Endodermal cell (in vitro differentiated cells): ENCODE measurements around the gene RLN1. TPM values are rescaled to one million over a fixed set of nuclear protein-coding genes. Genes with fewer than 3 reads are reported as not detected.

Source experiments
- DNase-seq: peaks from one replicate; pipeline ENCODE4 v3.0.0-alpha.2; 2017
- H3K27ac ChIP-seq: 2 replicates; pipeline ENCODE4 v1.5.1; 2013; ENCODE audit warnings: mild to moderate bottlenecking, low read depth, low read length, moderate library complexity
- H3K27me3 ChIP-seq: 2 replicates; pipeline ENCODE4 v1.6.1; 2013; ENCODE audit warnings: mild to moderate bottlenecking, low read length, moderate library complexity; ENCODE audit not compliant: insufficient read depth, control insufficient read depth, poor library complexity, severe bottlenecking
- H3K36me3 ChIP-seq: 2 replicates; pipeline ENCODE4 v1.7.0; 2013; ENCODE audit warnings: mild to moderate bottlenecking, low read length, moderate library complexity; ENCODE audit not compliant: control insufficient read depth, insufficient read depth
- H3K4me1 ChIP-seq: one replicate; pipeline ENCODE4 v1.7.0; 2013; ENCODE audit warnings: low read length; ENCODE audit not compliant: control insufficient read depth, insufficient read depth
- H3K4me3 ChIP-seq: 2 replicates; pipeline ENCODE4 v1.5.1; 2013; ENCODE audit warnings: mild to moderate bottlenecking, low read length, moderate library complexity
- H3K9ac ChIP-seq: 2 replicates; pipeline ENCODE4 v1.6.1; 2013; ENCODE audit warnings: mild to moderate bottlenecking, low read length, moderate library complexity; ENCODE audit not compliant: poor library complexity, severe bottlenecking; ENCODE audit errors: extremely low read depth
- H3K9me3 ChIP-seq: 2 replicates; pipeline ENCODE4 v1.6.1; 2013; ENCODE audit warnings: mild to moderate bottlenecking, low read length, moderate library complexity; ENCODE audit not compliant: control insufficient read depth
- H3K27ac Mint-ChIP-seq: 2 replicates; pipeline ENCODE4 v1.8.0; 2020; ENCODE audit warnings: mixed read lengths
- H3K27me3 Mint-ChIP-seq: 2 replicates; pipeline ENCODE4 v1.8.0; 2021; ENCODE audit warnings: mild to moderate bottlenecking, mixed read lengths; ENCODE audit not compliant: insufficient read depth
- H3K36me3 Mint-ChIP-seq: 2 replicates; pipeline ENCODE4 v1.8.0; 2020; ENCODE audit warnings: low read depth, mixed read lengths
- H3K4me1 Mint-ChIP-seq: 2 replicates; pipeline ENCODE4 v1.8.0; 2020; ENCODE audit warnings: mixed read lengths
- H3K4me3 Mint-ChIP-seq: 2 replicates; pipeline ENCODE4 v1.8.0; 2020; ENCODE audit warnings: mild to moderate bottlenecking, moderate library complexity, mixed read lengths
- H3K9me3 Mint-ChIP-seq: 2 replicates; pipeline ENCODE4 v1.8.0; 2020; ENCODE audit warnings: mild to moderate bottlenecking, mixed read lengths
- WGBS, 2 experiments: methylation state at CpG; one replicate each; pipeline versions ENCODE4 v1.1.5 to v1.1.7; 2013; ENCODE audit warnings: missing lambda C conversion rate in 2 of 2, mixed read lengths in 1 of 2; ENCODE audit not compliant: insufficient coverage in 1 of 2, insufficient read length in 1 of 2; 5-methylcytosine and 5-hydroxymethylcytosine counted together
- total RNA-seq, 2 donors: library from RNA; stranded (reverse); fragmentation: NEBNext Ultra II Directional in 1 of 2; extraction: Animal tissue kit (Norgen Biotek cat#: 25700) in 1 of 2; gene quantifications; 2 replicates in 1 of 2; 3 replicates in 1 of 2; pipeline ENCODE4 v1.2.1, GENCODE V29; 2021
- TF ChIP-seq, protein P1 (sequence below): fragments of 200-600 bp; sonication (generic); conservative IDR thresholded peaks from 2 replicates; pipeline ENCODE4 v1.5.0; 2021; ENCODE audit warnings: antibody characterized with exemption, mild to moderate bottlenecking

RLN1 gene
- total RNA-seq, 2 donors from 2014 or later = 0.97 to 0.99 TPM

DNA sequence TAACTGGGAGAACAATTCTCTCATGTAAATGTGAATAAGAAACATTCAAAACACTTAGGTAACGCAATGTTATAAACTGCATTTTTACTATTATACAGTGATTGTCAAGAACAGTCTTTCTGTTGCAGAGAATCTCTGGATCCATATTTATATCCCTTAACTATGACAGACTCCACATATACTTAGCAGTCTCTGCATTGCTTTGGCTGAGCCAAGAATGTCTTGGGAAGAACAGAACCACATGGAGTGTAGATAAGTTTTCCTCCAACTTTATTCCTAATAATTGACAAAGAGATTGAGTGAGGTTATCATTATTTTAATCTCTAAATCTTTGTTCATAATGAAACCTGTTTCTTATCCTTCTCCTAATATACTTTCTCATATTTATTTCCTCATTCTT, 15.6 kb upstream of the RLN1 start:
- Mint-ChIP-seq H3K36me3 (no peaks in the 10 kb centered on the region), H3K27ac (no peak overlapping the region), H3K9me3 (no peaks in the 10 kb centered on the region), H3K4me3 (no peak overlapping the region), H3K4me1 (peaks cover 4% of the 10 kb centered on the region), H3K27me3 (no peaks in the 10 kb centered on the region)
- no peaks in the 10 kb centered on the region for H3K36me3 ChIP-seq
- no peak overlapping the region for H3K9ac ChIP-seq
- no peak for DNase-seq
- H3K9me3 ChIP-seq = no peaks in the 10 kb centered on the region
- no peak overlapping the region for H3K4me3 ChIP-seq
- no peak overlapping the region for H3K27ac ChIP-seq
- H3K4me1 ChIP-seq = peaks cover 4% of the 10 kb centered on the region
- H3K27me3 ChIP-seq = no peaks in the 10 kb centered on the region
- 78% methylated on average over 1 of the region's 1 CpG; no CpG with 5 or more reads in 1 of the 2 experiments for WGBS, 2 experiments
- TF ChIP-seq, protein P1, sequence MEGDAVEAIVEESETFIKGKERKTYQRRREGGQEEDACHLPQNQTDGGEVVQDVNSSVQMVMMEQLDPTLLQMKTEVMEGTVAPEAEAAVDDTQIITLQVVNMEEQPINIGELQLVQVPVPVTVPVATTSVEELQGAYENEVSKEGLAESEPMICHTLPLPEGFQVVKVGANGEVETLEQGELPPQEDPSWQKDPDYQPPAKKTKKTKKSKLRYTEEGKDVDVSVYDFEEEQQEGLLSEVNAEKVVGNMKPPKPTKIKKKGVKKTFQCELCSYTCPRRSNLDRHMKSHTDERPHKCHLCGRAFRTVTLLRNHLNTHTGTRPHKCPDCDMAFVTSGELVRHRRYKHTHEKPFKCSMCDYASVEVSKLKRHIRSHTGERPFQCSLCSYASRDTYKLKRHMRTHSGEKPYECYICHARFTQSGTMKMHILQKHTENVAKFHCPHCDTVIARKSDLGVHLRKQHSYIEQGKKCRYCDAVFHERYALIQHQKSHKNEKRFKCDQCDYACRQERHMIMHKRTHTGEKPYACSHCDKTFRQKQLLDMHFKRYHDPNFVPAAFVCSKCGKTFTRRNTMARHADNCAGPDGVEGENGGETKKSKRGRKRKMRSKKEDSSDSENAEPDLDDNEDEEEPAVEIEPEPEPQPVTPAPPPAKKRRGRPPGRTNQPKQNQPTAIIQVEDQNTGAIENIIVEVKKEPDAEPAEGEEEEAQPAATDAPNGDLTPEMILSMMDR = no peak

- H3K4me1 ChIP-seq = peaks cover 4% of the 10 kb centered on the region
- Mint-ChIP-seq H3K27me3 (no peaks in the 10 kb centered on the region), H3K4me1 (peaks cover 4% of the 10 kb centered on the region), H3K9me3 (no peaks in the 10 kb centered on the region), H3K4me3 (no peak overlapping the region), H3K27ac (no peak overlapping the region), H3K36me3 (no peaks in the 10 kb centered on the region)
- no peak overlapping the region for H3K4me3 ChIP-seq
- TF ChIP-seq, protein P1 = no peak
- H3K36me3 ChIP-seq = no peaks in the 10 kb centered on the region
- H3K9ac ChIP-seq = no peak overlapping the region
- no peak overlapping the region for H3K27ac ChIP-seq
- no peaks in the 10 kb centered on the region for H3K9me3 ChIP-seq
- DNase-seq = no peak
- WGBS, 2 experiments = 90 to 100% methylated on average over 2 of the region's 2 CpGs
- no peaks in the 10 kb centered on the region for H3K27me3 ChIP-seq
These were observed 14.5 kb upstream of the RLN1 start for GRCh38 chr9:5354184-5354583.

DNA sequence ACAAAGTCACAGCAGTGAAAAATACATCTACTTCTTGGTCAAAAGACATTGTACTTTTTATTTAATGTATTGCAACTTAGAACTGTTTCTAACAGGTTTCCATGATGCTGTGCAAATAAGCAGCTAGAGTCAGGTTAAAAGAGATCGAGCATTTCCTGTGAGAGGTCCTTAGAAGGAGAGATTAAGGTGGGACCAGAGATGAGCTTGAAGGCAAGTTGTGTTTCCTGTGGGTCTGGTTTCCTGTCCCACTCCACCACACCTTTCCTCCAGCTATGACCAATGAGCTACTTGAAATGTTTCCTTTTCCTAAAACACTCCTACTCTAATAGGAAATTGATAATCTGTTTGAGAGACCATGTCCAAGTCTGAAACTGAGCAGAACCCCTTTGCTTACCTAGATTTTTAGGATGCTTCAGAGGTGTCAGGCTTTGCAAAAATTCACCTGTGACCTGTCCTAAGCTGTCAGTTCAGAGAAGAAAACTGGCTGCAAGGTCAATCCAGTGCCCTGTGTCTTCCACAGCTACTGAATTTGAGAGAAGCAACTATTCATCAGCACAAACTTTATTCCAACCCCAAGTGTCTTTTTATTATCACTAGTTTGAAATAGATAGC, 13.1 kb upstream of the RLN1 start:
- Histone ChIP-seq H3K9me3 (no peaks in the 10 kb centered on the region), H3K4me1 (peaks cover 4% of the 10 kb centered on the region), H3K27ac (no peak overlapping the region), H3K9ac (no peak overlapping the region), H3K27me3 (no peaks in the 10 kb centered on the region), H3K36me3 (no peaks in the 10 kb centered on the region), H3K4me3 (no peak overlapping the region)
- Mint-ChIP-seq H3K4me1 (peaks cover 4% of the 10 kb centered on the region), H3K4me3 (no peak overlapping the region), H3K36me3 (no peaks in the 10 kb centered on the region), H3K27ac (no peak overlapping the region), H3K27me3 (no peaks in the 10 kb centered on the region), H3K9me3 (no peaks in the 10 kb centered on the region)
- no peak for DNase-seq
- WGBS, 2 experiments = 89% methylated on average over 1 of the region's 1 CpG; no CpG with 5 or more reads in 1 of the 2 experiments
- TF ChIP-seq, protein P1 = no peak
